A673 (cell line): ENCODE results near the gene INHBB.

Source experiments
- CTCF ChIP-seq: fragments of 300-800, 200-600 bp; sonication (generic); conservative IDR thresholded peaks from 2 replicates; pipeline ENCODE4 v1.5.1; 2017; ENCODE audit warnings: low read depth, mild to moderate bottlenecking, antibody characterized with exemption, low read length, moderate library complexity, mixed read lengths
- EZH2 ChIP-seq: fragments of 200-600 bp; sonication (generic); IDR thresholded peaks from 2 replicates; pipeline ENCODE4 v1.6.1; 2017; ENCODE audit warnings: borderline replicate concordance, low read depth, mild to moderate bottlenecking, mixed read lengths, antibody characterized with exemption, low read length; ENCODE audit not compliant: poor library complexity, severe bottlenecking

- no peak for TF ChIP-seq CTCF
- no peak for TF ChIP-seq EZH2
These were observed 53.3 kb downstream of the INHBB start for GRCh38 chr2:120398996-120399888.
